NCI-H2196 (cell line): Measurements from ENCODE around the gene SLC39A2.

ENCODE experiments used
- DNase-seq: peaks from one replicate; lab custom pipeline; 2025; ENCODE audit not compliant: unreplicated experiment; lab: John Stamatoyannopoulos, UW

Gene SLC39A2

DNA sequence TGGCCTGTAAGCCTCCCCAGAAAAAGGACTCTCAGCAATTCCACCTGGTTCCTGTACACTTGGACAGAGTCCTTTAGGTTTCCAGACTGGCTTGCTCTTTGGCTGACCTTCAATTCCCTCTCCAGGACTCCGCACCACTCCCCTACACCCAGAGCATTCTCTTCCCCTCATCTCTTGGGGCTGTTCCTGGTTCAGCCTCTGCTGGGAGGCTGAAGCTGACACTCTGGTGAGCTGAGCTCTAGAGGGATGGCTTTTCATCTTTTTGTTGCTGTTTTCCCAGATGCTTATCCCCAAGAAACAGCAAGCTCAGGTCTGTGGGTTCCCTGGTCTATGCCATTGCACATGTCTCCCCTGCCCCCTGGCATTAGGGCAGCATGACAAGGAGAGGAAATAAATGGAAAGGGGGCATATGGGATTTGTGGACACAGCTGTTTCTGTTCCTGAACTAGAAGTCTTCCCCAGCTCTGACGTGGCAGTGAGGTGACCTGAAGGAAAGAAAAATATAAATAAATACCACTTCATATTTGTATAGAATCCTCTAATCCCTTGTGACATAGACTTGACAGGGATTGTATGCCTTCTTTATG lies 44.4 kb downstream of the SLC39A2 start:
- no peak for DNase-seq

GRCh38 chr14:21043974-21044618 lies 45.0 kb downstream of the SLC39A2 start:
- DNase-seq = no peak

DNA sequence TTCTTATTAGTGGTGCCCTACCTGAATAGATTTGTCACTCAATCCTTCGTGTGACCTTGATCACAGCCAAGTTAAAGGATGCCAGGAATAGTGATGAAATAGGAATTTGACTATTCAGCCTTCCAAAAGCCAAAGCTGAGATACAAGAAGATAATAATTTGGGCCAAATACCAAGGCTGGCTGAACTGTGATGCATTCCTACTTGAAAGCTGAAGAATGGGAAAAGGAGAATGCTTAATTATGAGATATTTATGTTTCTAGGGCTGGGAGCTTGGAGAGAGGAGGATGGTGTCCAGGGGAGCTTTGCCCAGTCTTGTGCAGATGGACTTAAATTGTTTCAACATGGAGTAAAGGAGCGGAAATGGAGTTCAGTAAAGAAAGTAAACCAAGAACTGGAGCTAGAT lies 48.3 kb downstream of the SLC39A2 start:
- DNase-seq = no peak

- DNase-seq = no peak
These were observed 49.5 kb downstream of the SLC39A2 start for GRCh38 chr14:21048638-21049037.

- DNase-seq = no peak
These were observed 50.2 kb downstream of the SLC39A2 start for GRCh38 chr14:21049271-21049673.

DNA sequence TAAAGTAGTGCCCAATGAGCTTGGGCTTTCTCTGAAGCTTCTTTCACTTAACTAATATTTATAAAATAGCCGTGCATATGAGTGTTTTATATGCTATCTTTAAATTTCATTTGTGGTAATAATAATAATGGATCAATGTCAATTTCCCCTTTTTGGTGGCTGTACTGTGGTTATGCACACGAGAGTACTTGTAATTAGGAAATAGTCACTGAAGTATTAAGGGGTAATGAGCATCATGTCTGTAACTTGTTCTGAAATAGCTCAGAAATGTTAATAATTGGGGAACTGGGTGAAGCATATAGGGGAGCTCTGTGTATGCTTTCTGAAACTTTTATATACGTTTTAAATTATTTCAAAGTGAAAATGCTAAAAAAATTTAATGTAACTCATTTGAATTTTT lies 51.5 kb downstream of the SLC39A2 start:
- no peak for DNase-seq
